Endothelial cell of umbilical vein (primary cell): ENCODE results near the gene NRXN3.

Experiments
- EZH2 ChIP-seq: IDR thresholded peaks from 2 replicates; pipeline ENCODE4 v1.6.1; 2012; ENCODE audit warnings: borderline replicate concordance, low read depth, mild to moderate bottlenecking, moderate library complexity, low read length, inconsistent platforms; ENCODE audit not compliant: severe bottlenecking
- GATA2 ChIP-seq: IDR thresholded peaks from 2 replicates; pipeline ENCODE4 v1.7.0; 2011; ENCODE audit warnings: low read depth, mild to moderate bottlenecking, moderate library complexity, mixed read lengths, low read length; ENCODE audit not compliant: insufficient read length, insufficient read depth
- JUN ChIP-seq: IDR thresholded peaks from 2 replicates; pipeline ENCODE4 v1.6.1; 2011; ENCODE audit warnings: borderline replicate concordance, low read depth; ENCODE audit not compliant: insufficient read length, insufficient read depth
- TF ChIP-seq, protein P1 (sequence below), 2 donors: IDR thresholded peaks; 1 replicate in 1 of 2; 2 replicates in 1 of 2; pipeline ENCODE4 v1.5.1; 2011; ENCODE audit warnings: low read length in 2 of 2, mild to moderate bottlenecking in 2 of 2, moderate library complexity in 2 of 2, control low read depth in 1 of 2, inconsistent platforms in 1 of 2, low read depth in 1 of 2; ENCODE audit not compliant: insufficient read depth in 1 of 2; ENCODE audit errors: extremely low read depth in 1 of 2

DNA sequence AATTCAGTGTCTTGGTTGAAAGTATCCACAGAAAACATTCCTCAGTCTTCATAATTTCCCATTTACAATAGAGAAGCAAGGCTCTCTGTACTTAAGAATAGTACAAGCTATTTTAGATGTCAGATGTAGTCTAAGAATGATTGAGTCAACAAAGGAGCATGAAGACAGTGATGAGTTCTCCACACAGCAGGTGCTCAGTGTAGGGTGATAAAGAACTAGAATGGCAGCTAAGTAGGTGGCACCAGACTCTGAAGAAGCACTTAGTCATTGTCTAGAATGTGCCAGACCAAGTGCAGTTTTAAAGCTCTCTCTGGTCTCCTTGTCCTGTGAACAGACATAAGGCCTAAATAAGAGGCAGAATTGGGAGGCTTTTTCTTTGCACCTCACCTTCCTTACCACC lies 504.6 kb downstream of the NRXN3 start:
- TF ChIP-seq, protein P1, sequence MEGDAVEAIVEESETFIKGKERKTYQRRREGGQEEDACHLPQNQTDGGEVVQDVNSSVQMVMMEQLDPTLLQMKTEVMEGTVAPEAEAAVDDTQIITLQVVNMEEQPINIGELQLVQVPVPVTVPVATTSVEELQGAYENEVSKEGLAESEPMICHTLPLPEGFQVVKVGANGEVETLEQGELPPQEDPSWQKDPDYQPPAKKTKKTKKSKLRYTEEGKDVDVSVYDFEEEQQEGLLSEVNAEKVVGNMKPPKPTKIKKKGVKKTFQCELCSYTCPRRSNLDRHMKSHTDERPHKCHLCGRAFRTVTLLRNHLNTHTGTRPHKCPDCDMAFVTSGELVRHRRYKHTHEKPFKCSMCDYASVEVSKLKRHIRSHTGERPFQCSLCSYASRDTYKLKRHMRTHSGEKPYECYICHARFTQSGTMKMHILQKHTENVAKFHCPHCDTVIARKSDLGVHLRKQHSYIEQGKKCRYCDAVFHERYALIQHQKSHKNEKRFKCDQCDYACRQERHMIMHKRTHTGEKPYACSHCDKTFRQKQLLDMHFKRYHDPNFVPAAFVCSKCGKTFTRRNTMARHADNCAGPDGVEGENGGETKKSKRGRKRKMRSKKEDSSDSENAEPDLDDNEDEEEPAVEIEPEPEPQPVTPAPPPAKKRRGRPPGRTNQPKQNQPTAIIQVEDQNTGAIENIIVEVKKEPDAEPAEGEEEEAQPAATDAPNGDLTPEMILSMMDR (IDR thresholded peaks at IDR 0.05; ENCODE audit: extremely low read depth in 1 of 2, insufficient read depth in 1 of 2, low read depth in 1 of 2, low read length in 2 of 2) = no peak
- no peak for TF ChIP-seq EZH2
- TF ChIP-seq GATA2 = no peak
- TF ChIP-seq JUN = no peak
